Activated CD4-positive, CD25-positive, alpha-beta regulatory T cell treated with anti-CD3 and anti-CD28 coated beads, Interleukin-2, amount 50 U/mL, for 24 hours (primary cell): ENCODE measurements around the gene CLDN5.

Experiments
- ATAC-seq, 2 donors: fragments of 150-1000 bp; cut with Tn5 transposase; one replicate each; pipeline ENCODE4 v1.10.0; 2021; ENCODE audit warnings: mild to moderate bottlenecking in 1 of 2, moderate library complexity in 1 of 2

CLDN5 gene

DNA sequence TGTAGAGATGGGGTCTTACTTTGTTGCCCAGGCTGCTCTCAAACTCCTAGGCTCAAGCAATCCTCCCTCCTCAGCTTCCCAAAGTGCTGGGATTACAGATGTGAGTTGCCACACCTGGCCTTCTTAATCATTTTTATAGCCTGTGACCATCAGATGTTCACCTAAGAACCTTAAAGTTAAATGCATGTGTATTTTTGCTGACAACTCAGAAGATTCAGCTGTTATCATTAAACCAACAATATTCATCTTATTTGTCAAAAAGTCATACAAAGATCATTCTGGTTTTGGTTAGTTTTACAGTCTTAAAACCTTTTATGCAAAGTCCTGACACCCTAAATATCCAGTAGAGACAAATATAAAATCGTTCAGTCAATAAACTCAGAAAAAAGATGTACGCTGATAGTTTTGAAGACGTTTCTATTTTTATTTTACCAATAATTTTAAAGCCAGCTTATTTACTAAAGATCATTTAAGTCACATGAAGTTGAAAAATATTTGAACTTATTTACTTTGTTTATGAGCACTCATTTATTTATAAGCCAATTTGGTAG is 22.2 kb downstream of the CLDN5 start:
- no peak for ATAC-seq

DNA sequence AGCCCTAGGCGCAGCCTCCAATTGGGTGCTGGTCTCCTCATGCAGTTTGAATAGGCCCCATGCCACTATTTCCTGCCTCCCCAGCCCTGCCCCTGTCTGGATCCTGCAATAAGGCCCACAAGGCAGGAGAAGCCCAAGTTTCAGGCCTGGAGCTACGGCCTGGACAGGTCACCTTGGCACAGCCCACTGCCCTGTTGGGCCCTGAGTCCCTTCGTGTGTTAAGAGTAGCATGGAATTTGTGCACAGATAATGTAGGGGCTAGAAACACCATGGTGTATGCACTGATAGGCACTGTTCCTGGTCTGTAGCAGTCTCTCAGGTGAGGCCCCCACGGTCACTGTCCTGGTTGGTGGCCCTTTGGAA is 24.3 kb downstream of the CLDN5 start:
- ATAC-seq: no peak

DNA sequence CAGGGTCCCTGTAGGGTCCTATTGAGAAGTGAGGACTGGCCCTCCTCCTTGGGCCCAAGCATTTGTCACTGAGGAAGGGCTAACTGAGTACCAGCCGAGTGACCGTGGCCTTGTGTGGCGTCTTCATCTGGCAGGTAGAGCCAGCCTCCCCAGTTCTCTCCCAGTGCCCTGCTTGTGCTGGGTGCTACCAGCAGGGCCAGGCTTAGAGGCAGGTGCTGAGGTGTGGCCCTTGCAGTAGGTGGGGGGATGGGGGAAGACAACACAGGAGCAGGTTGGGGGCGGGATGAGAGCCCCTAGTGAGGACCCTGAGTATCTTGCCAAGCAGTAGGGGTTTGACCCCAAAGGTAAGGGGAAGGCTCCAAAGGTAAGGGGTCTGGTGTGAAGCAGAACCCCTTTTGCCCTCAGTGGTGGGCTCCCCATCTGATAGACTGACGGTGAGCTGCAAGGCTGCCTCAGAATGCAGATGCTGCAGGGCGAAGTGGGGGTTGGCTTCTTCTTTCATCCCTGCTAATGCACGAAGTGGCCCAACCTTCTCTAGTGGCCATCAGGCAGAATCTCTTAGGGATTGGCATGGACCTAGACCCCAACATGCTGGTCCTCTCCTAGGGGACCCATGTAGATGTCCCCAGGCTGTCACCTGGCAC is 24.9 kb downstream of the CLDN5 start:
- no peak for ATAC-seq

DNA sequence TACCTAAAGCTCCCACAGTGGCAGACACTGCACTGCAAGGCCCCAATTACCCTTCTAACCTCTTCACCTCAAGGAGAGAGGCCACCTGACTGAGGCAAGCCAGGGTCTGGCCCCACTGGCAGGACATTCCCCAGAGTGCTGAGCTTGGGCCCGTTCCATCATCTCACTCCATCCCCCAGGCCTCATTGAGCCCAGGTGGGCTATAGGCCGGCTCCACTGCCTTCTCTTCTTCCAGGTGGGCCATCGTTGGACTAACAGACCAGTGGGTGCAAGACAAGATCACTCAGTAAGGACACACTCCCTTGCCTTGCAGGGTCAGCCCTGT is 25.4 kb downstream of the CLDN5 start:
- ATAC-seq: no peak

DNA sequence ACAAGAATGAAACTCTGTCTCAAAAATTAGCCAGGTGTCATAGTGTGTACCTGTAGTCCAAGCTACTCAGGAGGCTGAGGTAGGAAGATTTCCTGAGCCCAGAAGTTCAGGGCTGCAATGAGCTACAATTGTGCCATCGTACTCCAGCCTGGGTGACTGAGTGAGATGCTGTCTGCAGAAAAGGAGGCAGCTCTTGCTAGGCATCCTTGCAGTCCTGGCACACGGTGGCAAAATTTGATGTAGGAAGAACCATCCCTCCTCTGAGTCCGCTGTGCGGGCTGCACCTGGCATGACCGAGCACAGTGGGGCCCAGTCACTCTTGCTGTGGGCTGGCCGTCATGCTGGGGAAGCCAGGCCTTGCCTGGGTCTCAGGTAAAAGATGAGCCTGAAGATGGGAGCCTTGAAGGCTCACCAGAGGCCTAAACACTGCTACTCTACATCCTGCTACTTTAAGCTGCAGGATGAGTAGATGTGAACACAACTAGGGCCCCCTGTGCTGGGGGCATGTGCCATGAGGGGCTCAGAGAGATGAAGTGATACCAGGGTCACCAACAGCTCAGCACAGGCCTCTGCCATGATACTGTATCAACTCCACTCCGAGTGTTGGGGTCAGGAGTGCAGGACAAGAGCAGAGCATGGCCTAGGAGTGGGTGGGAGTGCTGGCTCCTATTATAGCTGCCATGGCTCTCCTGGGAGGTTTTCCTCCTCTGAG is 25.9 kb downstream of the CLDN5 start:
- no peak for ATAC-seq

DNA sequence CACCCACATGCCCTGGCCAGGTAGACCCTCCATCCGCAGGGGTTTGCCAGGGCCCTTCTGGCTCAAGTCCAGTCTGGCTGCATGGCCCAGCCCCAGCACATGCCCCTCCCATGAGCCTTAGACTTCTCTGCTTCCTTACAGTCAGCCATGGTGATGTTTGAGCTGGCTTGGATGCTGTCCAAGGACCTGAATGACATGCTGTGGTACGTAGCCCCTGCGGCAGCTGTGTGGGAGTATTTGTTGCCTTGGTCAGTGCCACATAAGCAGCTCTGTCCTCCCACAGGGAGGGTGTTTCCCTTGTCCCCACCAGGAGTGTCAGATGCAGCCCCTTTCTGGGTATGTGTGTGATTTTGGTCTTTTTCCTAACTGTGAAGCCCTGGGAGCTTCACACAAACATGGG is 27.0 kb downstream of the CLDN5 start:
- ATAC-seq: no peak

DNA sequence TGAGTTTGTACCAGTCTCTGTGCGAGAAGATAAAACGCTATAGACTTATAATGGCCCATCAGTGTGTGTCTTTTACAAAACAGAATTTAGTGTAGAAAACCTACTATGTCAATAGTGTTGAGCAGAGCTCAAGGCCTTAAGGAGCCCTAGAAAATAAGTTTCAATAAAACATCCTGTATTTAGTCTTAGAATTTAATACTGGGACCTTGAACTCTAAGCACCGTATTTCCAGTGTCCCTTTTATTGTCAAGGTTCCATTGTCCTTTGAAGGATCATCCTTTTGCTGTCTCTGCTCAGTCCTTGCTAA is 27.9 kb downstream of the CLDN5 start:
- ATAC-seq: no peak

DNA sequence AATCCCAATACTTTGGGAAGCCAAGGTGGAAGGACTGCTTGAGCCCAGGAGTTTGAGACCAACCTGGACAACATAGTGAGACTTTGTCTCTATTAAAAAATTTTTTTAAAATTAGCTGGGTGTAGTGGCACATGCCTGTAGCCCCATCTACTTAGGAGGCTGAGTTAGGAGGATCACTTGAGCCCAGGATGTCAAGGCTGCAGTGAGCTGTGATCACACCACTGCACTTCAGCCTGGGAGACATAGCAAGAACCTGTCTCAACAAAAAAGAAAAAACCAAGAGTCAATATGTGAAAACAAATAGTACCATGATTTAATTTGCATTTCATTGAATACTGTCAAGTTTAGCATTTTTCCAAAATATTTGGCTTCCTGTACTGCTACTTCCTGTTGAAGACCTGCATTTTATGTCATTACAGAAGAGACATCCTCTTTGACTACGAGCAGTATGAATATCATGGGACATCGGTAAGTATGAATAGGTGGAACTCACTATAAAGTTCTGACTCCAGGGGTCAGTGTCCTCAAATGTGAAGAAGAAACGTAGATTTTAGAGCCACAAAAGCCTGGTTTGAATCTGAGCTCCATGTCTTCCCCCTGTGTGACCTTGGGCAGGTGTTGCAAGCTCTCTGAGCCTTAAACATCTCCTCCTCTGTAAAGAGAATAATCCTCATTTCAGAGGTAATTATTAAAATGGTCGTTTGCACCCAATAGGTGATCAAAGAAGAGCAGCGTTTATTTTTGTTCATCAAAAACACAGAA is 28.5 kb downstream of the CLDN5 start:
- peak; percentile 42 to 65 for ATAC-seq

DNA sequence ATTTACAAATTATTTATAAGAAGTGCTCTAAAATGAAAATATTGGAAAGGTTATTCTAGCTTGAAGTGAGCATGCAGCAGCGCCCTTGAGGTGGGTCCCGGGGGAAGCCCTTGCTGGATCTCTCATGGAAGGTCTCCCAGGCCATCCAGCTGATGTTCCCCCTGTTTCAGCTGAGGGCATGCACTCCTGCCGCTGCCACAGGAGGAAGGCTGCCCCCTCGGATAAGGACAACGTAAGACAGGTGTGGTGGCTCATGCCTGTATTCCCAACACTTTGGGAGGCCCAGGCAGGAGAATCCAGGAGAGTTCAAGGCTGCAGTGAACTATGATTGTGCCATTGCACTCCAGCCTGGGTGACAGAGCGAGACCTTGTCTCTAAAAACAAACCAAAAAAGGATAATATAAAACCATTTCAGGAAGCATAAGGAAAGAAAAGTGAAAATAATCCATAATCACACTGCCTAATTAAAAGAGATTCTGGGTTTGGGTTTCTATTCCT is 29.5 kb downstream of the CLDN5 start:
- ATAC-seq: no peak

DNA sequence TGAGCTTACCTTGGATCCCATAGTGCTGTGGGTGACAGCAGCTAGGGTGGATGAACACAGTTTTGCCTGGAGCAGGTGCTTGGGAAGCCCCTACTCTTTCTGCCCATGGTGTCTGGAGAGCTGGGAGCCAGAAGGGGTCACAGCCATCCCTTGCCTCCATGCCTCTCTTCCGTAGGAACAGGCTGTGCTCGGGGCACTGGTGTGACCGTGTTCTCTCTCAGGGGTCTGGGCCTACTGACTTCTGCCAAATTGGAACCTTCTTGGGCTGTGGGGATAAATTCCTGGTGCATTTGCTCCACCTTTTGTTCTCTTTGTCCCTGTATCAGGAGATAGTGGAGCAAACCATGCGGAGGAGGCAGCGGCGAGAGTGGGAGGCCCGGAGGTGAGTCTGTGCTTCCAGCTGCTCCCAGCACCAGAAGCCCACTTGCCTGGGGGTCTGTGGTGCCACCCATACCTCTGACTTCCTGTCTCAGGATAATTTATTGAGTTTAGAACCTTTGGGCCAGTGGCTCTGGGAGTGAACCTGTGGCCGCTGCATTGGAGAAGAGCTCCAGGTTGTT is 30.1 kb downstream of the CLDN5 start:
- ATAC-seq: no peak

DNA sequence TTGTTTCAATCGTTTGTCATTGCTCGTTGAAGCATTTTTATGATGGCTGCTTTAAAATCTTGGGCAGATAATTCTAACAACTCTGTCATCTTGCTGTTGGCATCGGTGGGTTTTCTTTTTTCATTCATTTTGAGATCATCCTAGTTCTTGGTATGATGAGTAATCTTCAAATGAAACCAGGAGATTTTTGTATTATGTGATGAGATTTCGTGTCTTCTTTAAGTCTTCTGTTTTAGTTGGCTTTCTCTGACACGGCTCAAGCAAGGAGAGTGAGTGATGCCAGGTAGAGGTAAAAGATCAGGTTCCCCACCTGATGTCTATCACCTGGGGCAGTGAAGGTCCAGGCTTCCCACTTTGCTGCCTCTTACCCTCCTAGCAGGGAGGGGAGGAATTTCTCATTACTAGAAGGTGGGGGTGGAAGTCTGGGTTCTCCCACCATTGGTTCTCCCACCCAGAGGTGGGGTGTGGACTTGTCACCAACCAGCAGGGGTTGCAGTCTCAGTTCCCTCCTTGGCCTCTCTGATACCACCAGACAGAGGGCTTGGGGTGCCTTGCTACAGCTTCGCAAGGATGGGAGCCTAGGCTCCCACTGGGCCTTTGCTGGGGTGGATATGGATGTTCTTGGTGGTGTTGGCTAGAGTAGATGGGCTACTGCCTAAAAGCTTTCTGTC is 31.6 kb downstream of the CLDN5 start:
- ATAC-seq: peak; percentile 49 to 65

DNA sequence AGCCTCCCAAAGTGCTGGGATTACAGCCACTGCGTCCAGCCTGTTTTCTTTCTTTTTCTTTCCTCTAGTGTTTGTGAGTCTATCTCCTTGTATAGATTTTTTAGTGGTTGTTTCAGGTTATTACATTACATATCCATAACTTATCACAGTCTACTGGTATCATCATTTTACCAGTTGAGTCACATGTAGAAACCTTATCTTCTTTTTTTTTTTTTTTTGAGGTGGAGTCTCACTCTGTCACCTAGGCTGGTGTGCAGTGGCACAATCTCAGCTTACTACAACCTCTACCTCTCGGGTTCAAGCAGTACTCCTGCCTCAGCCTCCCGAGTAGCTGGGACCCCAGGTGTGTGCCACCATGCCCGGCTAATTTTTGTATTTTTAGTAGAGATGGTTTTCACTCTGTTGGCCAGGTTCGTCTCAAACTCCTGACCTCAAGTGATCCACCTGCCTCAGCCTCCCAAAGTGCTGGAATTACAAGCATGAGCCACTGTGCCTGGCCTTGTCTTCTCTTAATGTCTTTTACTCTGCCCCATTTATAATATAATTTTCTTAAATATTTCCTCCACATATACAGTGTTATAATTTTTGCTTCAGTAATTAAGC is 33.5 kb downstream of the CLDN5 start:
- peak; percentile 41 to 55 for ATAC-seq

DNA sequence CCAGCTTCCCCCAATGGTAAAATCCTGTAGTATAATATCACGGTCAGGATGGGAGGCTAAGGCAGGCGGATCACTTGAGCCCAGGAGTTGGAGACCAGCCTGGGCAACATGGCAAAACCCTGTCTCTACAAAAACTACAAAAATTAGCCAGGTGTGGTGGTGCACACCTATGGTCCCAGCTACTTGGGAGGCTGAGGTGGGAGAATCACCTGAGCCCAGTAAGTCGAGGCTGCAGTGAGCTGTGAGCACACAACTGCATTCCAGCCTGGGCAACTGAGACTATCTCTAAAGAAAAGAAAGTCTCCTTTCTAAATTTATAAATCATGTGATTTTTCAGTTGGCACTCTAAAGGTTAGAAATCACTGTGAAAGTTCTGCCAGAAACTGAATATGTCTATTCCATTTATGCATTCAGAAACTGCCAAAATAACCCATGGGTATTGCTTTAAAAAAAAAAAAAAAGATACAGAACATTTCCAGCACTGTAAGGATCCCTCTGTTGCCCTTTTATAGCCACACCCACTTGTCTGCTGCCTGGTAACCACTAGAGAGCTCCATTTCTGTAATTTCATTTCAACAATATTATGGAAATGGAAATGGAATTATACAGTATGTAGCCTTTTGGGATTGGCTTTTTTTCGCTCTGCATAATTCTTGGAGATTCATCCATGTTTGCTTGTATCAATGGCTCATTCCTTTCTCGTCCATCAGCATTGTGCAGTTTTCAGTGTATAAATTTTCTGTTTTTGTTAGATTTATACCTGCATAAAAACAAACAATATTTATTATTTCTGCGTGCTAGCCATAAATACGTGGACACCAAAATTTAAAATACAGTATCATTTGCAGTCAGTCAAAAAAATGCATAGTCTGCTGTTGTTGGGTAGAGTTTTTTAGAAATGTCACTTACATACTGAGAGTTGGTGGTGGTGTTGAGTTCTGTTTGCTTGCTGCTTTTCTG is 35.0 kb downstream of the CLDN5 start:
- ATAC-seq: no peak

DNA sequence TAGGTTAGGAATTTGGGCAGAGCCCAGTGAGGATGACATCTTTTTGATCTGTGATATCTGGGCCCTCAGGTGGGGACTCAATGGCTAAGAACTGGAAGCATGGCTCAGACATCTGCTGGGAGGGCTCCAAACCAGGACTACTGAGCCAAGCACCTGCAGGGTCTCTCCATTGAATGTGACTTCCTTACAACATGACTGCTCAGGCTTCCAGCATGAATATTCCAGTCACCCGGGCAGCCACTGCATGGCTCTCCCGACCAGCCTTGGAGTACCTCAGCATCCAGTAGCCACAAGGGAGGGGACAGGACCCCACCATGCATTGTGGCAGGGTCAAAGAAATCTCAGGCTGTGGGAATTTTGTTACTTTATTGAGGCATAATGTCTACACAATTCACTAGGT is 35.9 kb downstream of the CLDN5 start:
- no peak for ATAC-seq

DNA sequence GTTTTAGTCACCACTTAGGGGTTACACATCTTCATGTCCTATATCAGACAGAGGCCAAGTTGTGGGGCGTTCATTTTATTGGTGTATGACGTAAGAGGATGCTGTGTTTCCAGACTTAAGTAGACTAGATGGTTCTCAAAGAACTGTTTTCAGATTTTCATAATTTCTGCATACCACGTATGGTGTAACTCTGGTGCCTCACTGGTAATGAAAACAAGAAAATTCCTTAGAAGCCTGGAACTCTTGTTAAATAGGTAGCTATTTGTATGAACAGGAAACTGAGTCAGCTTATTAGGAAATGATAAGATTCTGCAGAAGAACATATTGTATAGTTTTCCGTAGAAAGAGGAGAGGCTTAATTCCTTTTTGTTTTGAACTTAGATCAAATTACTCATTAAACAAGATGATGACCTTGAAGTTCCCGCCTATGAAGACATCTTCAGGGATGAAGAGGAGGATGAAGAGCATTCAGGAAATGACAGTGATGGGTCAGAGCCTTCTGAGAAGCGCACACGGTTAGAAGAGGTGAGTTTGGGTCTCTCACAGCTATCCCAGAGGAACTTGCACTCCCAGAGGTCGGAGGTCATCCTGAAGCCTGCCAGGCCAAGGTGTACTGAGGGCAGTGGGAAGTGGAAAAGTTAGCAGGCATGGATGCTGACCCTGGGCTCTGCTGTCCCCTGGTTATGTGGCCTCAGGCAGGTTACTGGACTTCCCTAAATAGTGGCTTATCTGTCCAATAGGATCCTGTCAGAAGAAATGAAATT is 40.5 kb downstream of the CLDN5 start:
- no peak for ATAC-seq

DNA sequence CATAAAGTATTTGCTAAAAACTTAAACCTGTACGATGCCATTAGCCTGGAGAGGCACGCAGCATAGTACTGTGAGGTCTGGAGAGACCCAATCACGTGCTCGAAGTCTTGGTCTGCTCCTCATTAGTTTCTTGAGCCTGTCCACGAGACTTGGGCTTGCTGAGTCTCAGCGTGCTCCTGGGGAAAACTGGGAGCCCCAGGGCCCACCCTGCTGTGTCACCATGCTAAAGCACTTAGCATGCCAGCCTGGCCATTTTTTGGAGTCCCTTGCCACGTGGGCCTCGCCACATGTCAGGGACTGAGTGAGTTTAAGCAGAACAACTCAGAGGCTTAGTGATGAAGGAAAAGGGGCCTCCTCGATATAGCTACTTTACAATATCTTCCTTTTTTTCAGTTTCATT is 41.9 kb downstream of the CLDN5 start:
- ATAC-seq: no peak

DNA sequence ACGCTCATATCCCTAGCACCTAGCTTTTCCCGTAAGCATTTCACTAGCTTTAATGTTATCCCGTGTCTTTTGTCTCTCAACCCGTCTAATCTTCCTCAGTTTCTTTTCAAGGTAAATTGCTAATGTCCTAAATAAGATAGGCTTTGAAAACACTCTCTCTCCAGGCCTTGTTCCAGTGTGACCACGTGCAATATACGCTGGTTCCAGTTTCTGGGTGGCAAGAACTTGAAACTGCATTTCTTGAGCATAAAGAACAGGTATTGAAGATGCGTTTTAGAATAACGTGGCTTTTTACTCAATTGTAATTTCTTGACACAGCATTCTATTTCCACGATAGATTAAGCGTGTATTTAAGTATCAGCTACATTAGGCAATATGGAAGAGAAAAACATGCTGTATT is 43.4 kb downstream of the CLDN5 start:
- ATAC-seq: no peak

DNA sequence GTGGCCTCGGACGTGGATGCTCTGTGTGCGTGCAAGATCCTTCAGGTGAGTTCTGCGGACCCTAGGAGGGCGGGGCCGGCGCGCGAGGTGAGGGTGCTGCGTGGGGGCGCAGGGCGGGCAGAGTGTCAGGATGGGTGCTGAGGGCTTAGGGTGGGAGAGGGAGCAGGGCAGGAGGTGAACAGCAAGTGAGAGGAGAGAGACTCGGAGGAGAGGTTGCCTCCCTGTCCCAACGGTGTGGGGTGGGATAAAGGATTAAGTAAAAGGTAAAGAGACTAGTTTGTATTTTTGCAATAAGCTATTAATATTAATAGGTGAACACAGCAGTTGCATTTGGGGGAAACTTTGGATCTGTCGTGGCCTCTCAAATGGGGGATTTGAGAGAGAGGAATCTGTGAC is 44.0 kb downstream of the CLDN5 start:
- ATAC-seq: no peak

DNA sequence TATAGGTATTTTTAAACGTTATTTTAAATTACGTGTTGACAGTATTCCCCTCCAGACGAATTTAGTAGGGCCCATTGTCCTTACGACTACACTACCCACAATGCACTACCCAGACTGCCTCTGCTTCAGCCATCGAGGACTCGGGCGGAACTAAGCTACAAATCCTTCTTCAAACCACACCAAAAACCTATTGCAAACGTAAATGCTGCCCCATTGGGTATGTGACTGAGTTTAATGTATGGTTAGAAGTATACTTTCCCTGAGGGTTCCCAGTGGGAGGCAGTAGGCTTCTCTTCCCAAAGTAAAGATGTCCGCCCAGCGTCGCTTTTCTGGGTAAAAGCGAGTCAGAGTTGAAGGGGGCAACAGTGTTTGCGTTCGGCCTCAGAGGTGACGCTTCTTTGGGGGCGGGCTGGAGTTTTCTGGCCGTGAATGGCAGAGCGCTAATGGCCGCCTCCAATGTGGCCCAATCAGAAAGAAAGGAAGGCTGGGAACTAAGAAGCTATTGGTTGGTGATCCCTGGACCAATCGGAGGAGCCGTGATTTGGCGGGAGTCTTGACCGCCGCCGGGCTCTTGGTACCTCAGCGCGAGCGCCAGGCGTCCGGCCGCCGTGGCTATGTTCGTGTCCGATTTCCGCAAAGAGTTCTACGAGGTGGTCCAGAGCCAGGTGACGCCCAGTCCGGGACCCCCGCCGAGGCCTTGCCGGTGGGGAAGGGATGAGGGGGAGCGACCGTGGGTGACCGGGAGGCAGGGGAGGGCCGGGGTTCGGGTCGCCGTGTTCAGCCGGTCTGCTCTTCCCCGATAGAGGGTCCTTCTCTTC is 44.6 kb downstream of the CLDN5 start, which contains the start of gene CDC45:
CDC45 (plus strand) TSS at position 566 of the 818 bp plus-strand sequence; CDS start at position 615, 49 bp downstream.
- ATAC-seq: peak; percentile 93
